Left ventricle myocardium inferior (tissue), 1 donor: ENCODE results near the gene MRPL53. TPM values are rescaled to one million over a fixed set of nuclear protein-coding genes. Genes with fewer than 3 reads are reported as not detected.
A peak's percentile ranks its signal among the peaks of the same experiment; 100 is the strongest.
"Not testable (repeated sequence)": the region's sequence is repeated elsewhere in the genome, so short reads cannot be mapped to it uniquely, and the experiment has no call there.

Experiments
- DNase-seq: peaks from one replicate; pipeline ENCODE4 v3.0.0-alpha.2; 2020
- H3K27ac ChIP-seq: fragments of 200-600 bp; replicated peaks from 2 replicates; pipeline ENCODE4 v1.8.0; 2021
- H3K27me3 ChIP-seq: fragments of 200-600 bp; 2 replicates; pipeline ENCODE4 v1.8.0; 2021; ENCODE audit warnings: low read depth
- H3K36me3 ChIP-seq: fragments of 200-600 bp; 2 replicates; pipeline ENCODE4 v1.8.0; 2021
- H3K4me1 ChIP-seq: fragments of 200-600 bp; 2 replicates; pipeline ENCODE4 v1.8.0; 2021
- H3K4me3 ChIP-seq: fragments of 200-600 bp; 2 replicates; pipeline ENCODE4 v1.8.0; 2021; ENCODE audit warnings: mild to moderate bottlenecking, moderate library complexity
- H3K9me3 ChIP-seq: fragments of 200-600 bp; replicated peaks from 2 replicates; pipeline ENCODE4 v1.8.0; 2021
- intact Hi-C: fragments of 100-400 bp; cut with micrococcal nuclease; formaldehyde crosslinking; loops from one replicate; pipeline ENCODE4 v1.11.0; 2022
- total RNA-seq: library from RNA; stranded (reverse); fragmentation: NEBNext Ultra II Directional; extraction: Animal tissue kit (Norgen Biotek cat#: 25700); gene quantifications from one replicate; pipeline ENCODE4 v1.2.1, GENCODE V29; 2021
- TF ChIP-seq, protein P1 (sequence below): fragments of 200-600 bp; IDR thresholded peaks from 2 replicates; pipeline ENCODE4 v1.8.0; 2021; ENCODE audit warnings: antibody characterized with exemption, mild to moderate bottlenecking, borderline replicate concordance
- donor health status: DM: no; HTN: yes; CAD: no; lungs with severe emphysema.

MRPL53 gene
- total RNA-seq, 1 donor from 2014 or later, result 176 TPM

DNA sequence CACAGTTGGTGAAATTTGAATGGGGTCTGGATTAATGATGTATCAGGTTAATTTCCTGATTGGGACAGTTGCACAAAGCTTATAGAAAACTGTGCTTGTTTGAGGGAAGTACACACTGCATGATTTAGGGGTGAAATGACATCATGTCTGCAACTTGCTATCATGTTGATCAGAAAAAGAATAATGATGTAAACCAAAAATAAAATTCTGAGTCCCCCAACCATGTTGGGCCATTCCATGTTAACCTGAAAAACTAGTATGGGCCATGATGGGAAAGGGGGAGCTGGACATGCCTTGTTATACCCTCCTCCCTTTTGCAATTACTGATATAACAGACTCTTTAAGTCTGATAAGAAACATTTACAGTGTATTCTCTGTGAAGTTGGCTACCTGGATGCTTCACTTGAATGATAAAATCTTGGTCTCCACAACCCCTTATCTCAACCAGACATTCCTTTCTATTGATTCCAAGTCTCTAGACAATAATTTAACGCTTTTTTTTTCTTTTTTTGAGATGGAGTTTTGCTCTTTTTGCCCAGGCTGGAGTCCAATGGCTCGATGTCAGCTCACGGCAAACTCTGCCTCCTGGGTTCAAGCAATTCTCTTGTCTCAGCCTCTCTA lies 21.8 kb downstream of the MRPL53 start:
- intact Hi-C loops, result no loop called here
- no peaks in the 10 kb centered on the region for H3K36me3 ChIP-seq
- DNase-seq, result no peak

DNA sequence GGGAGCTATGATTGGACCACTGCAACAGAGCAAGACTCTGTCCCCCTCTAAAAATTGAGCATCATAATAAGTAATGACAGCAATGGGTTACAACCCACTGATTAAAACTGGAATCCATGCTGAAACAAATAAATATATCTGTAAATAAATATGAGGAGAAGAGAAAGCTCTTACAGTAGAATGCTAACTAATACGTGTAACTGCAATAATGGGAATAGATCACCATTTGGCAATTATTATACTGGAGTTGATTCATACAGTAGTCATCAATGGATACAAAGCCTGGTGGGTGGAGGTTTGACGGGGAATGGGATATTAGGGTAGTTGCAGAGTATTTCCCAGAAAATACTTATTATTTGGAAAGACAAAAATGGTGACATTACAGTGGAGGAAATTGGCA lies 23.7 kb downstream of the MRPL53 start:
- Histone ChIP-seq H3K36me3 (no peaks in the 10 kb centered on the region), H3K4me3 (no peak overlapping the region), H3K27me3 (peaks cover 8% of the 10 kb centered on the region), H3K4me1 (no peaks in the 10 kb centered on the region), H3K9me3 (no peaks in the 10 kb centered on the region), H3K27ac (no peak overlapping the region)
- DNase-seq, result no peak
- TF ChIP-seq, protein P1, sequence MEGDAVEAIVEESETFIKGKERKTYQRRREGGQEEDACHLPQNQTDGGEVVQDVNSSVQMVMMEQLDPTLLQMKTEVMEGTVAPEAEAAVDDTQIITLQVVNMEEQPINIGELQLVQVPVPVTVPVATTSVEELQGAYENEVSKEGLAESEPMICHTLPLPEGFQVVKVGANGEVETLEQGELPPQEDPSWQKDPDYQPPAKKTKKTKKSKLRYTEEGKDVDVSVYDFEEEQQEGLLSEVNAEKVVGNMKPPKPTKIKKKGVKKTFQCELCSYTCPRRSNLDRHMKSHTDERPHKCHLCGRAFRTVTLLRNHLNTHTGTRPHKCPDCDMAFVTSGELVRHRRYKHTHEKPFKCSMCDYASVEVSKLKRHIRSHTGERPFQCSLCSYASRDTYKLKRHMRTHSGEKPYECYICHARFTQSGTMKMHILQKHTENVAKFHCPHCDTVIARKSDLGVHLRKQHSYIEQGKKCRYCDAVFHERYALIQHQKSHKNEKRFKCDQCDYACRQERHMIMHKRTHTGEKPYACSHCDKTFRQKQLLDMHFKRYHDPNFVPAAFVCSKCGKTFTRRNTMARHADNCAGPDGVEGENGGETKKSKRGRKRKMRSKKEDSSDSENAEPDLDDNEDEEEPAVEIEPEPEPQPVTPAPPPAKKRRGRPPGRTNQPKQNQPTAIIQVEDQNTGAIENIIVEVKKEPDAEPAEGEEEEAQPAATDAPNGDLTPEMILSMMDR, result no peak
- intact Hi-C loops, result no loop called here

More for the DNA sequence above, 21.8 kb downstream of the MRPL53 start:
- Histone ChIP-seq H3K4me3 (no peak overlapping the region), H3K9me3 (no peaks in the 10 kb centered on the region), H3K4me1 (peaks cover 12% of the 10 kb centered on the region), H3K27ac (no peak overlapping the region), H3K27me3 (peaks cover 5% of the 10 kb centered on the region)
- TF ChIP-seq, protein P1, result no peak

GRCh38 chr2:74447230-74447999 lies 25.1 kb downstream of the MRPL53 start:
- H3K36me3 ChIP-seq, result no peaks in the 10 kb centered on the region
- H3K27ac ChIP-seq, result no peak overlapping the region
- H3K9me3 ChIP-seq, result no peaks in the 10 kb centered on the region
- TF ChIP-seq, protein P1, result no peak
- intact Hi-C loops, result no loop called here
- no peak for DNase-seq
- H3K4me3 ChIP-seq, result no peak overlapping the region
- H3K4me1 ChIP-seq, result no peaks in the 10 kb centered on the region
- peaks cover 19% of the 10 kb centered on the region for H3K27me3 ChIP-seq

GRCh38 chr2:74444498-74445318 lies 27.8 kb downstream of the MRPL53 start:
- Histone ChIP-seq H3K36me3 (no peaks in the 10 kb centered on the region), H3K27ac (no peak overlapping the region), H3K4me1 (peaks cover 22% of the 10 kb centered on the region), H3K9me3 (no peaks in the 10 kb centered on the region), H3K4me3 (no peak overlapping the region), H3K27me3 (peaks cover 14% of the 10 kb centered on the region)
- TF ChIP-seq, protein P1, result no peak
- no peak for DNase-seq
- intact Hi-C loops, result no loop called here

GRCh38 chr2:74442483-74443297 lies 29.8 kb downstream of the MRPL53 start:
- DNase-seq, H3K9me3 ChIP-seq, H3K36me3 ChIP-seq, intact Hi-C loops: not testable (repeated sequence)
- peak overlapping the region; percentile 92 for H3K27ac ChIP-seq
- peaks cover 14% of the 10 kb centered on the region for H3K27me3 ChIP-seq
- H3K4me3 ChIP-seq, result peak overlapping the region; percentile 73
- H3K4me1 ChIP-seq, result peaks cover 40% of the 10 kb centered on the region
